ENCODE results near the gene KCND1. TPM values are rescaled to one million over a fixed set of nuclear protein-coding genes. Genes with fewer than 3 reads are reported as not detected.

KCND1 gene
- polyA plus RNA-seq, 4 donors = 2.5 to 4.1 (median 2.9) TPM

- no peak for DNase-seq (ENCODE audit: low read depth in 4 of 4, low spot score in 3 of 4)
These were observed 32.0 kb downstream of the KCND1 start for GRCh38 chrX:48939524-48940228.

DNA sequence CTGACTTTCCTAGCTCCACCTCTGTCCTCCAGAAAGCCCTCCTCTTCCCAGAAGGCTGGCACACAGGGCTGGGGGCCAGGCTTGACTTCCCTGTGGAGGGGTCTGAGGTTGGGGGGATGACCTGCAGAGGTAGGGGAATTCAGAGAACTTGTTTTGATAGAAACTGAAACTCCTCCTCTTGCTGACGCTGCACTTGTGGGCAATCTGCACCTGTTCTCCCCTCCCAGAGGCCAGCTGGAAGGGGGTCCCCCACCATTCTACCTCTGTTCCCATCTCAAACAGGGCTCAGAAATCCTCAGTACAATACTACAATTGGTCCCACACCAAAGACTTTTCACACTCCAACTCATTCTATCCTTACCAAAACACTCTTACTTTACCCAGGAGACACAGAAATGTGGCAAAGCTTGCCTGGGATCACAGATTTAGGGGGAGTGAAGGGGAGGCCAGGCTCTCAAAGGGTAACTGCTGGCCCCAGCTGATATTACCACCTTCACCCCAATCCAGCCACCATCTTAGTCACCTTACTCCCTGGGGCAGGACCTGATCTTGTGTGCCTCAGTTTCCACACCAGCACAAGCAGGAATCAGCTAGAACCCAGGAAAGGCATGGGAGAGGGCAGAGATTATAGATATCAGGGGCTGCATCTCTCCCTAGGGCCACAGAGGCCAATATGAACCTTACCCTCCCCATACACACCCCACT is 32.8 kb downstream of the KCND1 start:
- DNase-seq (ENCODE audit: low read depth in 4 of 4, low spot score in 3 of 4) = no peak

GRCh38 chrX:48937054-48937907 is 34.4 kb downstream of the KCND1 start:
- no peak for DNase-seq (ENCODE audit: low read depth in 4 of 4, low spot score in 3 of 4)

- DNase-seq (ENCODE audit: low read depth in 4 of 4, low spot score in 3 of 4) = no peak
These were observed 35.1 kb downstream of the KCND1 start for GRCh38 chrX:48936429-48937053.

- no peak for DNase-seq (ENCODE audit: low read depth in 4 of 4, low spot score in 3 of 4)
These were observed 36.4 kb downstream of the KCND1 start for GRCh38 chrX:48935301-48935670.

- no peak for DNase-seq (ENCODE audit: low read depth in 4 of 4, low spot score in 3 of 4)
These were observed 36.9 kb downstream of the KCND1 start for GRCh38 chrX:48934581-48935300.

GRCh38 chrX:48933757-48934156 is 37.9 kb downstream of the KCND1 start:
- no peak for DNase-seq (ENCODE audit: low read depth in 4 of 4, low spot score in 3 of 4)

GRCh38 chrX:48927736-48928382 is 43.8 kb downstream of the KCND1 start:
- no peak for DNase-seq (ENCODE audit: low read depth in 4 of 4, low spot score in 3 of 4)

DNA sequence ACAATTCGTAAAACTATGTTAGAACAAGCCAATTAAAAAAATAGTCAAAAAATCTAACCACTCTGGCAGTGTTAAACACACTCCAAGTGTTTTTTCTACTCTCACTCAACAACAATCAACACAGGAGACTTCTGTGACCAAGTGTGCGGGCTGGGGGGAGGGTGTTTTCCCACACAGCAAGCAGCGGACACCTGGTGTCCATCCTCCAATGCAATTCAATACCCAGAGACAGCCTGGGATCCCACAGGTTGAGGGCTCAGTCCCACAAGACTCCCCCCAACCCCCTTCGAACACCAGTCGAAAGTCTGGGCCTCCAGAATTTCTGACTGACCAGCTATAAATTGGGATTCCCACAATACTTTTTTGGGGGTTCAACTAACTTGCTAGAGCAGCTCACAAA is 44.5 kb downstream of the KCND1 start:
- DNase-seq (ENCODE audit: low read depth in 4 of 4, low spot score in 3 of 4) = no peak

DNA sequence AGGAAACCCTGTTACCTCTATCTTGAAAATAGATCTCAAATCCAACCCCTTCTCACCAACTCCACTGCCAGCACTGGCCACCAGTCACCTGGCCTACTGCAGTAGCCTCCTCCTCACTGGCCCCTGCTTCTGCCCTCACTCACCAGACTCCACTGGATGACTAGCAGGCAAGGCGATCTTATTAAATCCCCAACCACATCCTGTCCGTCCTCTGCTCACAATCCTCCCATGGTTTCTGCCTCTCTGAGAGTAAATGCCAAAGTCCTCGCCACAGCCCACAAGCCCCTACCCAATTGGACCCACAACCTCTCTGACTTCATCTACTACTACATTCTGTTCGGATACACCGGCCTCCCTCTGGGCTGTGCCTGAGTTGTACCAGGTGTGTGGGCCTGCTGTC is 47.4 kb downstream of the KCND1 start:
- DNase-seq (ENCODE audit: low read depth in 4 of 4, low spot score in 3 of 4) = no peak

GRCh38 chrX:48923771-48924170 is 47.9 kb downstream of the KCND1 start:
- DNase-seq (ENCODE audit: low read depth in 4 of 4, low spot score in 3 of 4) = no peak

GRCh38 chrX:48920718-48921104 is 50.9 kb downstream of the KCND1 start:
- no peak for DNase-seq (ENCODE audit: low read depth in 4 of 4, low spot score in 3 of 4)

- DNase-seq (ENCODE audit: low read depth in 4 of 4, low spot score in 3 of 4) = no peak
These were observed 51.5 kb downstream of the KCND1 start for GRCh38 chrX:48919947-48920717.

GRCh38 chrX:48919360-48919841 is 52.2 kb downstream of the KCND1 start:
- no peak for DNase-seq (ENCODE audit: low read depth in 4 of 4, low spot score in 3 of 4)

- DNase-seq (ENCODE audit: low read depth in 4 of 4, low spot score in 3 of 4) = peak in 2 of 4 donors; percentile 53 to 76
These were observed 52.9 kb downstream of the KCND1 start, which contains the start of gene PIM2 for GRCh38 chrX:48918643-48919340. Gene PIM2, minus strand, starts transcription at chrX:48919024. Its CDS starts 190 bp downstream, at chrX:48918834.

- DNase-seq (ENCODE audit: low read depth in 4 of 4, low spot score in 3 of 4) = no peak
These were observed 53.4 kb downstream of the KCND1 start for GRCh38 chrX:48918301-48918642.

DNA sequence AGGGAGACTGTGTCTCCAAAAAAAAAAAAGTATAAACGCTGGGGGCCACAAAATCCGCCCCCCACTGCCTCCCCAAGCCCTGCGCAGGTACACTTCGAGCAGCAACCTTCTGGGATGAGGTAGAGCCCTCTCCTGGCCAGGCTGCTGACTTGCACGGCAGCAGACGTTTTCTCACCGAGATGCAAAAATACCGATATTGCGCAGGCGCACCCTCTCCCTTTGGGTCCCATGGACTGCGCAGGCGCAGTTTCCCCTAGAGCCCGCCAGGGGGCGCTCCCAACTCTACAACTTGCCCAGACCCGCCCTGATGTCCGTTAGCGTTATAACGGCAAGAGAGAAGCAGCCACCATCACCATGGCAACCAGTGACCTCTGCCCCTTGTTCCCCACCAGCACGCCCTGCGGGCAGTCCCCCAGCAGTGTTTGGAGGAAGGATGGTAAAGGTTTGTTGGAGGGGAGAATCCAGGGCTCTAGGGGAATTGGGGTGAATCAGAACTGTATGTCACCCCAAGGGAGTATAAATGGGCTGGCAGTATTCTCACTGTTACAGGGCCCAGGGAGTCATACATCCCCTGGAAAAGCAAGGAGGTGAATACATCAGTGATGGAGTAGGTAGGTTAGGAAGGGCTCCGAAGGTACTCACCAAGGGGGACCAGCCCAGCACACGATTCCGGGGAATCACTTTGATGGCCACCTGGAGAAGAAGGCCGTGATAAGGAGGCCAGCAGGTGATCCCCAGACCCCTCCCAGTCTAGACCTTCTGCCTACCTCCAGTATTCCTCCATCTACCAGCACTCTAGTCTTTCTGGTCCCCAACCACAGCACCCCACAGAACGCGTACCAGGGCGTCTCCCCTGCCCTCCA is 54.3 kb downstream of the KCND1 start:
- peak in 2 of 4 donors; percentile 73 to 74 for DNase-seq (ENCODE audit: low read depth in 4 of 4, low spot score in 3 of 4)
